ENCODE results near the gene MRPS26. TPM values are rescaled to one million over a fixed set of nuclear protein-coding genes. Genes with fewer than 3 reads are reported as not detected.

The MRPS26 gene
- polyA plus RNA-seq, 1 donor (not counting 4 experiments of a cell fraction or from before 2014, with no cell fraction given): 29.8 TPM

DNA sequence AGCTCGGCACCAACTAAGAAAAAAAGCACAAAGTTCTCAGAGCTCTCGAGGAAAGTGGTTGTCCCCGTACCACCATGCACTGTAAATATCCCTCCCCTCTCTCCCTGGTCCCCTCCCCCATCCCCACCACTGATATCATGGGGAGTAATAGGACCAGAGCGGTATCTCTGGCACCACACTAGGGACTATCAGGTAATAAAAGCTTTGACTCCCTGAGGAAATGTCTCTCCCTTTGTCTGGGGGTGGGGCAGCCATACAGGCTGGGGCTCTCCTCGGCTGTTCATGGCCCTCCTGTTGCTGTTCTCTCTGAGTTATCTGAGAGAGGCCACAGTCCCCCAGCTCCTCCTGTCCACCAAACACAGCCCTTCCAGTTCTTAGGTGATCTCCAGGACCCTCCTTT, 7.4 kb upstream of the MRPS26 start:
- Histone ChIP-seq H3K79me2 (ENCODE audit: control insufficient read depth, insufficient read depth, low read length) (no peaks in the 10 kb centered on the region), H3K27me3 (ENCODE audit: control insufficient read depth, extremely low read depth, insufficient read depth, low read length) (no peaks in the 10 kb centered on the region), H3K9me1 (ENCODE audit: control insufficient read depth, extremely low read depth, insufficient read depth, low read length) (no peaks in the 10 kb centered on the region), H3K27ac (ENCODE audit: control insufficient read depth, insufficient read depth, low read length) (no peak overlapping the region), H3K9me3 (ENCODE audit: control insufficient read depth, low read depth, low read length) (no peaks in the 10 kb centered on the region), H3K4me2 (ENCODE audit: control insufficient read depth, extremely low read depth, insufficient read depth, low read depth, low read length) (no peak overlapping the region), H3K36me3 (ENCODE audit: control insufficient read depth in 2 of 2, extremely low read depth in 1 of 2, insufficient read depth in 2 of 2, low read length in 2 of 2) (peaks cover 32 to 44% of the 10 kb centered on the region in 2 experiments), H2AFZ (ENCODE audit: control insufficient read depth, low read length) (no peak overlapping the region), H4K20me1 (ENCODE audit: control insufficient read depth, extremely low read depth, insufficient read depth, low read length) (no peaks in the 10 kb centered on the region), H3K4me1 (ENCODE audit: control insufficient read depth, extremely low read depth, insufficient read depth, low read length) (no peaks in the 10 kb centered on the region), H3K4me3 (ENCODE audit: control insufficient read depth in 2 of 3, extremely low read depth in 1 of 3, insufficient read depth in 2 of 3, low read depth in 1 of 3, low read length in 3 of 3) (no peak overlapping the region), H3K9ac (ENCODE audit: control insufficient read depth, extremely low read depth, insufficient read depth, low read length) (no peak overlapping the region)
- TF ChIP-seq, protein P1, sequence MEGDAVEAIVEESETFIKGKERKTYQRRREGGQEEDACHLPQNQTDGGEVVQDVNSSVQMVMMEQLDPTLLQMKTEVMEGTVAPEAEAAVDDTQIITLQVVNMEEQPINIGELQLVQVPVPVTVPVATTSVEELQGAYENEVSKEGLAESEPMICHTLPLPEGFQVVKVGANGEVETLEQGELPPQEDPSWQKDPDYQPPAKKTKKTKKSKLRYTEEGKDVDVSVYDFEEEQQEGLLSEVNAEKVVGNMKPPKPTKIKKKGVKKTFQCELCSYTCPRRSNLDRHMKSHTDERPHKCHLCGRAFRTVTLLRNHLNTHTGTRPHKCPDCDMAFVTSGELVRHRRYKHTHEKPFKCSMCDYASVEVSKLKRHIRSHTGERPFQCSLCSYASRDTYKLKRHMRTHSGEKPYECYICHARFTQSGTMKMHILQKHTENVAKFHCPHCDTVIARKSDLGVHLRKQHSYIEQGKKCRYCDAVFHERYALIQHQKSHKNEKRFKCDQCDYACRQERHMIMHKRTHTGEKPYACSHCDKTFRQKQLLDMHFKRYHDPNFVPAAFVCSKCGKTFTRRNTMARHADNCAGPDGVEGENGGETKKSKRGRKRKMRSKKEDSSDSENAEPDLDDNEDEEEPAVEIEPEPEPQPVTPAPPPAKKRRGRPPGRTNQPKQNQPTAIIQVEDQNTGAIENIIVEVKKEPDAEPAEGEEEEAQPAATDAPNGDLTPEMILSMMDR (optimal IDR thresholded peaks at IDR 0.05 in 1 of 3, IDR thresholded peaks at IDR 0.05 in 1 of 3, conservative IDR thresholded peaks at IDR 0.05 in 1 of 3; ENCODE audit: extremely low read depth in 1 of 3, insufficient read depth in 2 of 3, low read length in 3 of 3): no peak
- TF ChIP-seq EZH2 (IDR thresholded peaks at IDR 0.05; ENCODE audit: low read length): no peak
- DNase-seq (ENCODE audit: low read depth, low spot score) (no peak), FAIRE-seq (no peak)
- dilution Hi-C loops (cut with MboI; ENCODE audit: extremely low pct_ligation_motif_present, low sequenced_read_pairs): no loop called here

DNA sequence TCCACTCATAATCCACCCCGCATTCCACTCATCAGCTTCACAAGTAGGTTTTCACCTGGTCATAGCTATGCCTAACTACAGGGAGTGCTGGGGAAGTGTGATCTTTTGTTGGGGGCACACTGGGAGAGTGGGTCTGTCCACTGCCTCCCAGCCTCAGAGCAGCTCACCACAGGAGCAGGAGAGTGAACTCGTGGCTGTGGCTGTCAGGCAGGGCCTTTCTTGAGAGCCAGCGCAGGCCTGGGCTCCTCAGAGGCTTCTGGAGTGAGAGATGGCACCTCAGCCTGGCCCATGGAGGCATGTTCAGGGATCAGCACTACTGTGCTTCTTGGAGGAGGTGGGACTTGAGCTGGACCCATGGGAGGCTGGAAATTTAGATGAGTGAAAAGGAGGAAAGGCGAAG, 6.4 kb upstream of the MRPS26 start:
- no peaks in the 10 kb centered on the region for H4K20me1 ChIP-seq (ENCODE audit: control insufficient read depth, extremely low read depth, insufficient read depth, low read length)
- no peaks in the 10 kb centered on the region for H3K9me3 ChIP-seq (ENCODE audit: control insufficient read depth, low read depth, low read length)
- H3K27ac ChIP-seq (ENCODE audit: control insufficient read depth, insufficient read depth, low read length): no peak overlapping the region
- FAIRE-seq: no peak
- H3K36me3 ChIP-seq (ENCODE audit: control insufficient read depth in 2 of 2, extremely low read depth in 1 of 2, insufficient read depth in 2 of 2, low read length in 2 of 2): peaks cover 32 to 44% of the 10 kb centered on the region in 2 experiments
- no peaks in the 10 kb centered on the region for H3K4me1 ChIP-seq (ENCODE audit: control insufficient read depth, extremely low read depth, insufficient read depth, low read length)
- dilution Hi-C loops (cut with MboI; ENCODE audit: extremely low pct_ligation_motif_present, low sequenced_read_pairs): no loop called here
- no peaks in the 10 kb centered on the region for H3K27me3 ChIP-seq (ENCODE audit: control insufficient read depth, extremely low read depth, insufficient read depth, low read length)
- no peak overlapping the region for H3K4me2 ChIP-seq (ENCODE audit: control insufficient read depth, extremely low read depth, insufficient read depth, low read depth, low read length)
- no peak overlapping the region for H3K4me3 ChIP-seq (ENCODE audit: control insufficient read depth in 2 of 3, extremely low read depth in 1 of 3, insufficient read depth in 2 of 3, low read depth in 1 of 3, low read length in 3 of 3)
- TF ChIP-seq, protein P1 (optimal IDR thresholded peaks at IDR 0.05 in 1 of 3, IDR thresholded peaks at IDR 0.05 in 1 of 3, conservative IDR thresholded peaks at IDR 0.05 in 1 of 3; ENCODE audit: extremely low read depth in 1 of 3, insufficient read depth in 2 of 3, low read length in 3 of 3): no peak
- TF ChIP-seq EZH2 (IDR thresholded peaks at IDR 0.05; ENCODE audit: low read length): no peak
- H3K9me1 ChIP-seq (ENCODE audit: control insufficient read depth, extremely low read depth, insufficient read depth, low read length): no peaks in the 10 kb centered on the region
- H3K9ac ChIP-seq (ENCODE audit: control insufficient read depth, extremely low read depth, insufficient read depth, low read length): no peak overlapping the region
- no peak for DNase-seq (ENCODE audit: low read depth, low spot score)
- no peaks in the 10 kb centered on the region for H3K79me2 ChIP-seq (ENCODE audit: control insufficient read depth, insufficient read depth, low read length)
- H2AFZ ChIP-seq (ENCODE audit: control insufficient read depth, low read length): no peak overlapping the region

Measured in keratinocyte (primary cell).